Tibial nerve (tissue), 4 donors: ENCODE measurements around the gene TMEM63C. TPM values are rescaled to one million over a fixed set of nuclear protein-coding genes. Genes with fewer than 3 reads are reported as not detected.

ENCODE experiments used
- DNase-seq, 2 donors: peaks; one replicate each; pipeline ENCODE4 v3.0.0-alpha.2; 2019; ENCODE audit warnings: low spot score in 2 of 2
- H3K27ac ChIP-seq, 4 donors: fragments of 200-600 bp; sonication (generic) in 3 of 4; one replicate each; pipeline ENCODE4 v1.5.1; 2017 to 2019; ENCODE audit warnings: mild to moderate bottlenecking in 1 of 4
- H3K27me3 ChIP-seq, 2 donors: fragments of 200-600 bp; sonication (generic) in 1 of 2; one replicate each; pipeline versions ENCODE4 v1.5.1 to v1.6.0; 2017 to 2019
- H3K36me3 ChIP-seq, 3 donors: fragments of 200-600 bp; sonication (generic); one replicate each; pipeline ENCODE4 v1.5.1; 2018 to 2019
- H3K4me1 ChIP-seq, 4 donors: fragments of 200-600 bp; sonication (generic) in 3 of 4; one replicate each; pipeline ENCODE4 v1.5.1; 2017 to 2019
- H3K4me3 ChIP-seq, 4 donors: fragments of 200-600 bp; sonication (generic) in 3 of 4; one replicate each; pipeline ENCODE4 v1.5.1; 2017 to 2019; ENCODE audit warnings: mild to moderate bottlenecking in 1 of 4, moderate library complexity in 1 of 4
- H3K9me3 ChIP-seq, 4 donors: fragments of 200-600 bp; sonication (generic) in 3 of 4; one replicate each; pipeline ENCODE4 v1.5.1; 2017 to 2019
- CTCF ChIP-seq, 5 experiments: fragments of 200-600 bp in 3 of 5; fragments of 450-650 bp in 2 of 5; sonication (generic) in 3 of 5; IDR thresholded peaks; one replicate each; pipeline ENCODE4 v1.5.1; 2016 to 2019; ENCODE audit warnings: antibody characterized with exemption in 5 of 5, mild to moderate bottlenecking in 3 of 5, moderate library complexity in 2 of 5
- EP300 ChIP-seq, 2 donors: sonication (generic); formaldehyde crosslinking; IDR thresholded peaks; one replicate each; pipeline ENCODE4 v1.6.1; 2017; ENCODE audit warnings: antibody characterized with exemption in 2 of 2, mild to moderate bottlenecking in 1 of 2
- POLR2A ChIP-seq, 2 donors: fragments of 450-650 bp; IDR thresholded peaks; one replicate each; pipeline ENCODE4 v1.6.1; 2017; ENCODE audit warnings: antibody characterized with exemption in 2 of 2, mild to moderate bottlenecking in 2 of 2, moderate library complexity in 2 of 2
- WGBS, 2 donors: methylation state at CpG; one replicate each; pipeline ENCODE4 v1.1.5; 2018; 5-methylcytosine and 5-hydroxymethylcytosine counted together
- total RNA-seq, 4 donors: library from RNA; depleted of rRNA; stranded (reverse); fragments of >200 nt; gene quantifications; one replicate each; pipeline ENCODE4 v1.1.0, GENCODE V29; 2016

TMEM63C gene
- total RNA-seq, 4 donors from 2014 or later = not detected

GRCh38 chr14:77257700-77258099 is 76.1 kb downstream of the TMEM63C start:
- H3K27ac ChIP-seq = no peak overlapping the region
- no peak overlapping the region for H3K4me3 ChIP-seq
- no peaks in the 10 kb centered on the region for H3K4me1 ChIP-seq
- 86 to 93% methylated on average over 9 to 10 of the region's 10 CpGs for WGBS, 2 donors
- no peaks in the 10 kb centered on the region for H3K27me3 ChIP-seq
- TF ChIP-seq EP300 (IDR thresholded peaks at IDR 0.05) (no peak), POLR2A (IDR thresholded peaks at IDR 0.05) (no peak)
- no peaks in the 10 kb centered on the region for H3K9me3 ChIP-seq
- H3K36me3 ChIP-seq = no peaks in the 10 kb centered on the region
- DNase-seq = no peak

DNA sequence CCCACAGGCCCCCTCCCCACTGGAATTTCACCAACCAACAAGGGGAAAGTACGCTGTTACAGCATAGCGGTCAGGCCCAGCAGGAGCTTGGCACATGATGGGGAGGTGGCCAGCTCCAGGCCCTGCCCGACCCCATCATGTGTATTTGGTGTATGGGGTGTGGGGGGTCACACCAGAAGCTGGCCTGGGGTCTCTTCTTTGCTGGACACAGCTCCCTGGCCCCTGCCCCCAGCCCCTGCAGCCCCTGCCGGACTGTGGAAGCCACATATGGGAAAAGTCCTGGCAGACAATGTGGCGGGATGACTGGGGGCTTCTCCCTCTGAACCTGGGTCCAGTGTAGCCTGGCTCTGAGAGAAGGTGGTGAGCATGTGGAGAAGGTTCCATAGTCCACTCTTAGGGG is 77.0 kb downstream of the TMEM63C start:
- no peaks in the 10 kb centered on the region for H3K27me3 ChIP-seq
- WGBS, 2 donors = 87 to 91% methylated on average over 4 to 5 of the region's 5 CpGs
- no peak overlapping the region for H3K27ac ChIP-seq
- no peaks in the 10 kb centered on the region for H3K9me3 ChIP-seq
- no peak overlapping the region for H3K4me3 ChIP-seq
- no peaks in the 10 kb centered on the region for H3K4me1 ChIP-seq
- TF ChIP-seq POLR2A (IDR thresholded peaks at IDR 0.05) (no peak), EP300 (IDR thresholded peaks at IDR 0.05) (no peak), CTCF (IDR thresholded peaks at IDR 0.05) (no peak)
- no peaks in the 10 kb centered on the region for H3K36me3 ChIP-seq
- no peak for DNase-seq

DNA sequence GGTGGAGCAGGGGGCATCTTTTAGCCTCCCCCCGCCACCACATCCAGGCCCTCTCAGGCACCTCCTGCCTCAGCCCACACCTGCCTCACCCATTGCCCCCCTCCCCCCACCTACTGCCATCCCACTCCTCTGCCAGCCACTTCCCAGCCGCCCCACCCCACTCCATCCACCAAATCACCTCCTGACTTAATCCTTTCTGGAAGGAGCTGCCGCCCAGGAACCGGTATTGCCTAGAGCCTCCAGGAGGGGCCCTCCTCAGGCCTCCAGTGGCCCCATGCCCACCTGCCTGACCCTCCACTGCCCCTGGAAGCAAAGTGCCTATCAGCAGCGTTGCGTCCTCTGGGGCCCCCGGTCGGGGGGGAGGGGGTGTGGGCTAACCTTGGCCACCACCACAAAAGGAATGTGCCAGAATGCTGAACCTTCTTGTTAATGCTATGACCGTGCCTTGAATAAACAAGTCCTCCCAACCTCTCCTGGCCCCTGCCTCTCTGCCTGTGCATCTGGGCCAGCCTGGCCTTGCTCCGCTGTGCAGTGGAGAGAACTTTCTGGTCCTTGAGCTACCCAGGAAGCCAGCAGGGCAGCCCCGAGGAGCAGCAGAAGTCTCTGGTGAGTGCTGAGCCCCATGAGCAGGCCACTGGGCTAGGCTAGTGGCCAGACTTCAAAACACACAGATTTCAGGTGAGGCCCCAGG is 77.6 kb downstream of the TMEM63C start:
- H3K36me3 ChIP-seq = no peaks in the 10 kb centered on the region
- no peak for DNase-seq
- 53 to 66% methylated on average over 9 to 11 of the region's 11 CpGs for WGBS, 2 donors
- H3K4me3 ChIP-seq = no peak overlapping the region
- no peak for TF ChIP-seq POLR2A (IDR thresholded peaks at IDR 0.05)
- TF ChIP-seq CTCF (IDR thresholded peaks at IDR 0.05) = no peak
- no peak for TF ChIP-seq EP300 (IDR thresholded peaks at IDR 0.05)
- H3K27me3 ChIP-seq = no peaks in the 10 kb centered on the region
- no peaks in the 10 kb centered on the region for H3K4me1 ChIP-seq
- no peak overlapping the region for H3K27ac ChIP-seq
- no peaks in the 10 kb centered on the region for H3K9me3 ChIP-seq

GRCh38 chr14:77260199-77260598 is 78.6 kb downstream of the TMEM63C start:
- no peak for DNase-seq
- TF ChIP-seq POLR2A (IDR thresholded peaks at IDR 0.05) (no peak), CTCF (IDR thresholded peaks at IDR 0.05) (no peak), EP300 (IDR thresholded peaks at IDR 0.05) (no peak)
- Histone ChIP-seq H3K36me3 (no peaks in the 10 kb centered on the region), H3K4me1 (no peaks in the 10 kb centered on the region), H3K4me3 (no peak overlapping the region), H3K9me3 (no peaks in the 10 kb centered on the region), H3K27me3 (no peaks in the 10 kb centered on the region), H3K27ac (no peak overlapping the region)
- WGBS, 2 donors = 77 to 83% methylated on average over 11 of the region's 11 CpGs

DNA sequence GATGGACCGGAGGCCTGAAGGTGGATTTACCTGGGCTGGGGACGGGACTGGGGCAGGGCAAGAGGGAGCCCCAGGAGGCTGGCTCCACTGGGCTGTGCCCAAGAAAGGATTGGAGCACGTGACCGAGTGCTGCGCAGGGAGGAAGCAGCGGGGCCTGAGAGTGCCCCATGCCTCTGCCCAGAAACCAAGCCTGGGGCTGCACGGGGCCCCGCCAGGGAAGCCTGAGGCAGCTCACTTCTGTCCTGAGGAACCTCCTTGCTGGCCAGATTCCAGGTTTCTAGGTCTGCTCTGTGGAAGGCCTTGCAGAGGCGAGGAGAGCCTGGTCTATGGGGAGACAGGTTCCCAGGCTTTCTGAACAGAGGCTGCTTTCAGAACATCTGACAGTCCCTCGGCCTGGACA is 79.0 kb downstream of the TMEM63C start:
- Histone ChIP-seq H3K9me3 (no peaks in the 10 kb centered on the region), H3K4me3 (no peak overlapping the region), H3K4me1 (no peaks in the 10 kb centered on the region), H3K27me3 (no peaks in the 10 kb centered on the region), H3K36me3 (no peaks in the 10 kb centered on the region), H3K27ac (no peak overlapping the region)
- WGBS, 2 donors = 27 to 38% methylated on average over 9 to 10 of the region's 10 CpGs
- no peak for DNase-seq
- TF ChIP-seq POLR2A (IDR thresholded peaks at IDR 0.05) (no peak), CTCF (IDR thresholded peaks at IDR 0.05) (no peak), EP300 (IDR thresholded peaks at IDR 0.05) (no peak)
